ENCODE measurements around the gene AGBL3.

AGBL3 gene

GRCh38 chr7:135178364-135178763 lies 192.1 kb downstream of the AGBL3 start:
- no peak overlapping the region for H3K4me3 ChIP-seq (ENCODE audit: low read depth, low read length)
- TF ChIP-seq, protein P1, sequence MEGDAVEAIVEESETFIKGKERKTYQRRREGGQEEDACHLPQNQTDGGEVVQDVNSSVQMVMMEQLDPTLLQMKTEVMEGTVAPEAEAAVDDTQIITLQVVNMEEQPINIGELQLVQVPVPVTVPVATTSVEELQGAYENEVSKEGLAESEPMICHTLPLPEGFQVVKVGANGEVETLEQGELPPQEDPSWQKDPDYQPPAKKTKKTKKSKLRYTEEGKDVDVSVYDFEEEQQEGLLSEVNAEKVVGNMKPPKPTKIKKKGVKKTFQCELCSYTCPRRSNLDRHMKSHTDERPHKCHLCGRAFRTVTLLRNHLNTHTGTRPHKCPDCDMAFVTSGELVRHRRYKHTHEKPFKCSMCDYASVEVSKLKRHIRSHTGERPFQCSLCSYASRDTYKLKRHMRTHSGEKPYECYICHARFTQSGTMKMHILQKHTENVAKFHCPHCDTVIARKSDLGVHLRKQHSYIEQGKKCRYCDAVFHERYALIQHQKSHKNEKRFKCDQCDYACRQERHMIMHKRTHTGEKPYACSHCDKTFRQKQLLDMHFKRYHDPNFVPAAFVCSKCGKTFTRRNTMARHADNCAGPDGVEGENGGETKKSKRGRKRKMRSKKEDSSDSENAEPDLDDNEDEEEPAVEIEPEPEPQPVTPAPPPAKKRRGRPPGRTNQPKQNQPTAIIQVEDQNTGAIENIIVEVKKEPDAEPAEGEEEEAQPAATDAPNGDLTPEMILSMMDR (IDR thresholded peaks at IDR 0.05; ENCODE audit: insufficient read depth, low read depth, low read length, missing control alignments): no peak

GRCh38 chr7:135179321-135179925 lies 193.1 kb downstream of the AGBL3 start:
- TF ChIP-seq, protein P1 (IDR thresholded peaks at IDR 0.05; ENCODE audit: insufficient read depth, low read depth, low read length, missing control alignments): no peak
- no peak for DNase-seq (ENCODE audit: low read depth)
- H3K4me3 ChIP-seq (ENCODE audit: low read depth, low read length): no peak overlapping the region

More at GRCh38 chr7:135178364-135178763, 192.1 kb downstream of the AGBL3 start:
- DNase-seq (ENCODE audit: low read depth): no peak

GRCh38 chr7:135180122-135180521 lies 193.8 kb downstream of the AGBL3 start:
- H3K4me3 ChIP-seq (ENCODE audit: low read depth, low read length): no peak overlapping the region
- TF ChIP-seq, protein P1 (IDR thresholded peaks at IDR 0.05; ENCODE audit: insufficient read depth, low read depth, low read length, missing control alignments): no peak

DNA sequence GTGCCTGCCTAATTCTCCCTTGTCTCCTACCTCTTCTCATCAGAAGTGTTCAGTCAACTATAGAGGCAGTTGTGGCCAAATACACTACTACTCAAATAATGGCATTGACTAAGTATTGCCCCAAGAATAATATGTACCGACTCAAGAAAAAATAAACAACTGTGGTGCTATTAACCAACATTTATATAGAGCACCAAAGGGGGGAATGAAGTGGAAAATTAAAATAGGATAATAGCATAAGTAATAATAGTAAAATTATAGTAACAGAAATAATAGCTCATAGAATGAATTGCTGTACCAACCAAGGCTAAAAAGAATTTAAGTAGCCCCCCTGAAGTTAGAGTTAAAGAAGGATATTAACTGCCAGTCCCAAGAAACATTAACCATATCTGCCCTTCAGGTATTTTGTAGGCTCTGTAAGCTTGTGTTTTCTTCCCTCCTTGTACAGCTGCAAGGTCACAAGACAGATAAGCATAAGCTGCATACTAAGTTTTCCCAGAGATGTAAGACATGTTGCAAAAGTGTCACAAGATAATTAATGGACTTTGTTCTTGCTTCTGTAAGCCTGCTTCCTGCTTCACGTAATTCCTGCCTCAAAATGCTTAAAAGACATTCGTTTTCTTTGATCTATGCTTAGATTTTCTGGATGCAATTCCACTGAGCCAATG lies 195.1 kb downstream of the AGBL3 start:
- TF ChIP-seq, protein P1 (IDR thresholded peaks at IDR 0.05; ENCODE audit: insufficient read depth, low read depth, low read length, missing control alignments): no peak
- H3K4me3 ChIP-seq (ENCODE audit: low read depth, low read length): no peak overlapping the region
- no peak for DNase-seq (ENCODE audit: low read depth)

More at GRCh38 chr7:135180122-135180521, 193.8 kb downstream of the AGBL3 start:
- DNase-seq (ENCODE audit: low read depth): no peak

- TF ChIP-seq, protein P1 (IDR thresholded peaks at IDR 0.05; ENCODE audit: insufficient read depth, low read depth, low read length, missing control alignments): no peak
- no peak for DNase-seq (ENCODE audit: low read depth)
- no peak overlapping the region for H3K4me3 ChIP-seq (ENCODE audit: low read depth, low read length)
These were observed 195.8 kb downstream of the AGBL3 start for GRCh38 chr7:135181929-135182678.

GRCh38 chr7:135183478-135183877 lies 197.2 kb downstream of the AGBL3 start:
- TF ChIP-seq, protein P1 (IDR thresholded peaks at IDR 0.05; ENCODE audit: insufficient read depth, low read depth, low read length, missing control alignments): no peak
- DNase-seq (ENCODE audit: low read depth): no peak
- no peak overlapping the region for H3K4me3 ChIP-seq (ENCODE audit: low read depth, low read length)

All from GM12865 (cell line).